ENCODE results near the gene SEZ6L.

DNA sequence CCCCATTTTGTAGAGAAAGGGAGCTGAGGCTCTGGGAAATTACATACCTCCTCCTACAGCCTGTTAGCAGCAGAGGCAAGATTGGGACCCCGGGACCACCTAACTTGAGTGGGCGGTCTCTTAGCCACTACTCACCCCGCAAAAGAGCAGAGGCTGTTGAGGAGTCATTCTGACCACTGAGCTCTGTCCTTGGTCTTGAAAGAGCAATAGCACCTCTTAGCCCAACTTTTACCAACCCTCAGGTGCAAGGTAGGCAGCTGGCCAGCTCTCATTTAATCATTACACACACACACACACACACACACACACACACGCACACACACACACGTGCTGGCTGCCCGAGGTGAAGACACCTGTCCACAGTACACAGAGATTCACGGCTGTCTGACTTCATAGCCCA, 144.0 kb downstream of the SEZ6L start:
- TF ChIP-seq EZH2 (IDR thresholded peaks at IDR 0.05; ENCODE audit: low read length, unreplicated experiment): no peak
- TF ChIP-seq, protein P1, sequence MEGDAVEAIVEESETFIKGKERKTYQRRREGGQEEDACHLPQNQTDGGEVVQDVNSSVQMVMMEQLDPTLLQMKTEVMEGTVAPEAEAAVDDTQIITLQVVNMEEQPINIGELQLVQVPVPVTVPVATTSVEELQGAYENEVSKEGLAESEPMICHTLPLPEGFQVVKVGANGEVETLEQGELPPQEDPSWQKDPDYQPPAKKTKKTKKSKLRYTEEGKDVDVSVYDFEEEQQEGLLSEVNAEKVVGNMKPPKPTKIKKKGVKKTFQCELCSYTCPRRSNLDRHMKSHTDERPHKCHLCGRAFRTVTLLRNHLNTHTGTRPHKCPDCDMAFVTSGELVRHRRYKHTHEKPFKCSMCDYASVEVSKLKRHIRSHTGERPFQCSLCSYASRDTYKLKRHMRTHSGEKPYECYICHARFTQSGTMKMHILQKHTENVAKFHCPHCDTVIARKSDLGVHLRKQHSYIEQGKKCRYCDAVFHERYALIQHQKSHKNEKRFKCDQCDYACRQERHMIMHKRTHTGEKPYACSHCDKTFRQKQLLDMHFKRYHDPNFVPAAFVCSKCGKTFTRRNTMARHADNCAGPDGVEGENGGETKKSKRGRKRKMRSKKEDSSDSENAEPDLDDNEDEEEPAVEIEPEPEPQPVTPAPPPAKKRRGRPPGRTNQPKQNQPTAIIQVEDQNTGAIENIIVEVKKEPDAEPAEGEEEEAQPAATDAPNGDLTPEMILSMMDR (conservative IDR thresholded peaks at IDR 0.05; ENCODE audit: low read depth, low read length): no peak
- TF ChIP-seq EZH2phosphoT487 (IDR thresholded peaks at IDR 0.05; ENCODE audit: borderline replicate concordance, low read length): no peak
